Peyer's patch (tissue), 4 donors: ENCODE measurements around the gene PCCB.

ENCODE experiments used
- CTCF ChIP-seq, 6 experiments: fragments of 450-650 bp in 4 of 6; fragments of 200-600 bp in 2 of 6; sonication (generic) in 1 of 6; IDR thresholded peaks; one replicate each; pipeline ENCODE4 v1.5.1; 2017 to 2019; ENCODE audit warnings: antibody characterized with exemption in 6 of 6, mild to moderate bottlenecking in 3 of 6, moderate library complexity in 1 of 6
- POLR2A ChIP-seq, 2 donors: fragments of 450-650 bp; IDR thresholded peaks; one replicate each; pipeline ENCODE4 v1.5.1; 2017; ENCODE audit warnings: antibody characterized with exemption in 2 of 2, mild to moderate bottlenecking in 2 of 2, moderate library complexity in 2 of 2

- no peak for TF ChIP-seq CTCF (IDR thresholded peaks at IDR 0.05)
- no peak for TF ChIP-seq POLR2A (IDR thresholded peaks at IDR 0.05)
Observed at GRCh38 chr3:136245691-136246090, 4.4 kb upstream of the PCCB start.
